HG03175 (cell line): ENCODE measurements around the gene GNL2.
"Not testable (repeated sequence)": the region's sequence is repeated elsewhere in the genome, so short reads cannot be mapped to it uniquely, and the experiment has no call there.

Source experiments
- ATAC-seq: cut with Tn5 transposase; IDR thresholded peaks from one replicate; pipeline ENCODE4 v1.9.1; 2021; ENCODE audit warnings: mild to moderate bottlenecking, moderate library complexity; ENCODE audit not compliant: unreplicated experiment

Gene GNL2

DNA sequence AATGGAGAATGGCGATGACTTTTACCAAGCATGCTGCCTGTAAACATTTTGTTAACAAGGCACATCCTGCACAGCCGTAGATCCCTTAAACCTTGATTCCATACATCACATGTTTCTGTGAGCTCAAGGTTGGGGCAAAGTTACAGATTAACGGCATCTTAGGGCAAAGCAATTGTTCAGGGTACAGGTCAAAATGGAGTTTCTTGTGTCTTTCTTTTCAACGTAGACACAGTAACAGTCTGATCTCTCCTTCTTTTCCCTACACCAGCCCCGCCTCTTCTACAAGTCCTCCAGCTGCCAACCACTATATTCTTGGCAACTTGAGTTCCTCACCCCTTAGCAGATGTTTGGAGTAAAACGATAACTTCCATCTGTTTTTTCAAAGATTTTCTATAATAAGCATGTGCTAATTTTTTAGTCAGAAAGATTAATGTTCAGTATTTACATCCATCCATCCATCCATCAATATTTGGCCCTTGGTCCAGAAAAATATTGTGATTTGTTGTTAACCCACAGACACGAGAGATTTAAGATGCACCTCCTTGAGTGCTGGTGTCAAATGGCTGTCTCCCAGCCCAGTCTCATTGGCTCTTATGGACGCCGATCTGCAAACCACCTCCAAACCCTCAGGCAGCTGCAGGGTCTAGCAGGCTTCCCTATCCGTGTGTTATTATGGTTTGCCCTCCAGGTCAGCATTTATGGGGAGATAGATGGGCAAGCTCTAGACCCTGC is 35.2 kb downstream of the GNL2 start:
- ATAC-seq = no peak

DNA sequence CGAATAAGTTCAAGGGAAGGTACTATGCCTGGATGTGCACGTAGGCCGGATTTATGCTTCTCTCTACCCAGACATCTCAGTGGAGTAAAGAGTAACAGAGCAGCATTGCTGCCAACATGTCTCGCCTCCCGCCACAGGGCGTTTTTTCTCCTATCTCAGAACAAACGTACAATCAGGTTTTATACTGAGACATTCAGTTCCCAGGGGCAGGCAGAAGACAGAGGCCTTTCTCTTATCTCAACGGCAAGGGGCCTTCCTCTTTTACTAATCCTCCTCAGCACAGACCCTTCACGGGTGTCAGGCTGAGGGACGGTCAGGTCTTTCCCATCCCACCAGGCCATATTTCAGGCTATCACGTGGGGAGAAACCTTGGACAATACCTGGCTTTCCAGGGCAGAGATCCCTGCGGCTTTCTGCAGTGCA is 35.8 kb downstream of the GNL2 start:
- not testable (repeated sequence) for ATAC-seq

DNA sequence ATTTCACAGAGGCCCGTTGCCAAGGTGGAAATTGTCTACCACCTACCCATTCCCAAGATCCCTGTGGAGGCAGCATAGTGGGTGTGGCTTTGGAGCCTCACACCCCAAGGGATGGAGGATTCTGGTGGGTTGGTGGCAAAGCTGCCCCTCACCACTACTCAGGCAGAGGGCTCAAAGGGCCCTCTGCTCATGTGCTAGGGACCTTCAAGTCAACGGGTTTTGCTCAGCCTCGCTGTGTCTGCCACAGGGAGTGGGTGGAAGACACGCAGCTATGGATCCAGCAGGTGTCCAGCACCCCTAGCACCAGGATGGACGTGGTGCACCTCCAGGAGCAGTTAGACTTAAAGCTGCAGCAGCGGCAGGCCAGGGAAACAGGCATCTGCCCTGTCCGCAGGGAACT is 36.7 kb downstream of the GNL2 start:
- no peak for ATAC-seq

GRCh38 chr1:37558411-37558810 is 37.3 kb downstream of the GNL2 start:
- no peak for ATAC-seq

DNA sequence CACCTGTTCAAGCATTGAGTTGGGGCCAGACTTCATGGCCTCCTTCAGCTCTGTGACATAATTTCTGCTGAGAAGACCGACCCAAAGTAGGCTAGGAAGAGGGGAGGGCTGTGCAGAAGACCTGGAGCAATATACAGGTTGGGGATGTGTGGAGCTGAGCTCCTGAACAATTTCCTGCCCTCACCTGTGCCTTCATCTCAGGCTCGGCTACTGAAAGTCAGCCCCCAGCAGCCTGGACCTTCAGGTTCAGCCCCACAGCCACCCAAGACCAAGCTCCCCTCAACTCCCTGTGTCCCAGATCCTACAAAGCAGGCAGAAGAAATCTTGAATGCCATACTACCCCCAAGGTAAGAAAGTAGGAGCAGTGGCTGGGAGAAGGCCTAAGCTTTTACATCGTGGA is 38.3 kb downstream of the GNL2 start:
- ATAC-seq = no peak

GRCh38 chr1:37556712-37557196 is 39.0 kb downstream of the GNL2 start, which contains the start of gene DNALI1:
TSS of gene DNALI1 (plus strand) at chr1:37556940. CDS start at chr1:37556995, 55 bp downstream.
- no peak for ATAC-seq

- peak; percentile 83 for ATAC-seq
These were observed 41.6 kb downstream of the GNL2 start, which contains the start of gene SNIP1 for GRCh38 chr1:37553927-37554808. TSS of gene SNIP1 (minus strand) at chr1:37554293. CDS start at chr1:37554229, 64 bp downstream.

GRCh38 chr1:37553598-37553926 is 42.2 kb downstream of the GNL2 start:
- ATAC-seq = peak; percentile 21

GRCh38 chr1:37549341-37549740 is 46.4 kb downstream of the GNL2 start:
- no peak for ATAC-seq

DNA sequence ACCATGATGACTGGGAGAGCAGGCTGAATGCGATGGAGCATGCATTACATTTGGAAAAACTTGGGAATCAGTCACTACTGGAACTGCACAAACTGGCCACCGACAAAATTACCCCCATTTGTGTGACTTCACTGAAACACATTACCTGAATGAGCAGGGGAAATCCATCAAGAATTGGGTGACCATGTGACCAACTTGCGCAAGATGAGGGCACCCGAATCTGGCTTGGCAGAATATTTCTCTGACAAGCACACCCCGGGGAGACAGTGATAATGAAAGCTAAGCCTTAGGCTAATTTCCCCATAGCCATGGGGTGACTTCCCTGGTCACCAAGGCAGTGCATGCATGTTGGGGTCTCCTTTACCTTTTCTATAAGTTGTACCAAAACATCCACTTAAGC is 50.7 kb downstream of the GNL2 start:
- no peak for ATAC-seq

DNA sequence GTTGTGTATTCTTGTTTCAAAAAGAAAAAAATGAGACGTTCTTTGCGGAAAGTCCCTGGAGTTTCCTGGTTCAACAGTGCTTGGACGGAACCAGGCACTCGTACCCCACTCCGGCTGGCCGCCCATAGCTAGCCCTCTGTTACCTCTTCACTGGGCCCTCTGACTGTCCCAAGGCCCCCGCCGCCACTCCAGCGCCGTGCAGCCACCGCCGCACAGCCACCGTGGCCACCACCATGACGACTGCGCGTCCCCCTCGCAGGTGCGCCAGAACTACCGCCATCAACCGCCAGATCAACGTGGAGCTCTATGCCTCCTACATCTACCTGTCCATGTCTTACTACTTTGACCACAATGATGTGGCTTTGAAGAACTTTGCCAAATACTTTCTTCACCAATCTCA is 51.2 kb downstream of the GNL2 start:
- ATAC-seq = no peak

- no peak for ATAC-seq
These were observed 55.5 kb downstream of the GNL2 start for GRCh38 chr1:37540036-37540785.

DNA sequence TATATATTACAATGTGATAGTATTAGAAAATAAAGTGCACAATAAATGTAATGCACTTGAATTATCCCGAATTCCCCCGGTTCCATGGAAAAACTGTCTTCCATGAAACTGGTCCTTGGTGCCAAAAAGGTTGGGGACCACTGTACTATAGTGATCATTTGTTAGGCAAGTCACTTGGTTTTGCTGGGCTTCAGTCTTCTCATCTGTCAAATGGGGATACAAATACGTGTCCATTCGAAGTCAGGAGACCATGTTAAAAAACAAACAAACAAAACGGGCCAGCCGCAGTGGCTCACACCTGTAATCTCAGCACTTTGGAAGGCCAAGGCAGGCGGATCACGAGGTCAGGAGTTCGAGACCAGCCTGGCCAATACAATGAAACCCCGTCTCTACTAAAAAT is 56.6 kb downstream of the GNL2 start:
- not testable (repeated sequence) for ATAC-seq

GRCh38 chr1:37537378-37537777 is 58.4 kb downstream of the GNL2 start:
- no peak for ATAC-seq

GRCh38 chr1:37533317-37534093 is 62.2 kb downstream of the GNL2 start:
- ATAC-seq = no peak

- ATAC-seq = not testable (repeated sequence)
These were observed 63.1 kb downstream of the GNL2 start for GRCh38 chr1:37532418-37533156.

- not testable (repeated sequence) for ATAC-seq
These were observed 65.8 kb downstream of the GNL2 start for GRCh38 chr1:37529888-37530287.

GRCh38 chr1:37519613-37520012 is 76.1 kb downstream of the GNL2 start:
- ATAC-seq = no peak

- not testable (repeated sequence) for ATAC-seq
These were observed 76.8 kb downstream of the GNL2 start for GRCh38 chr1:37518929-37519328.

GRCh38 chr1:37518241-37518640 is 77.5 kb downstream of the GNL2 start:
- ATAC-seq = not testable (repeated sequence)
